ENCODE measurements around the gene CD59.
"Not testable (repeated sequence)": the region's sequence is repeated elsewhere in the genome, so short reads cannot be mapped to it uniquely, and the experiment has no call there.

Gene CD59

GRCh38 chr11:33742249-33742851 lies 6.1 kb upstream of the CD59 start:
- DNase-seq, result no peak

- no peak for DNase-seq
Observed at GRCh38 chr11:33741806-33742205, 5.6 kb upstream of the CD59 start.

- no peak for DNase-seq
Observed at GRCh38 chr11:33737362-33737821, 1.2 kb upstream of the CD59 start.

GRCh38 chr11:33735271-33736147 lies 714 bp downstream of the CD59 start:
- DNase-seq, result peak in 1 of 2 experiments; percentile 11

GRCh38 chr11:33734441-33735270 lies 1.6 kb downstream of the CD59 start:
- no peak for DNase-seq

GRCh38 chr11:33733980-33734379 lies 2.2 kb downstream of the CD59 start:
- DNase-seq, result no peak

GRCh38 chr11:33731723-33732531 lies 4.3 kb downstream of the CD59 start:
- no peak for DNase-seq

GRCh38 chr11:33730716-33731115 lies 5.5 kb downstream of the CD59 start:
- DNase-seq, result no peak

- not testable (repeated sequence) for DNase-seq
Observed at GRCh38 chr11:33729072-33729664, 7.1 kb downstream of the CD59 start.

GRCh38 chr11:33727539-33727938 lies 8.7 kb downstream of the CD59 start:
- DNase-seq, result not testable (repeated sequence)

- DNase-seq, result no peak
Observed at GRCh38 chr11:33725496-33725895, 10.7 kb downstream of the CD59 start.

GRCh38 chr11:33724644-33725035 lies 11.6 kb downstream of the CD59 start:
- DNase-seq, result no peak

- no peak for DNase-seq
Observed at GRCh38 chr11:33723238-33723881, 12.9 kb downstream of the CD59 start.

- DNase-seq, result no peak
Observed at GRCh38 chr11:33722590-33723234, 13.5 kb downstream of the CD59 start.

- DNase-seq, result no peak
Observed at GRCh38 chr11:33721984-33722383, 14.2 kb downstream of the CD59 start.

GRCh38 chr11:33721426-33721825 lies 14.8 kb downstream of the CD59 start:
- DNase-seq, result no peak

GRCh38 chr11:33719587-33719986 lies 16.6 kb downstream of the CD59 start:
- no peak for DNase-seq

GRCh38 chr11:33718440-33718839 lies 17.8 kb downstream of the CD59 start:
- DNase-seq, result no peak

- DNase-seq, result no peak
Observed at GRCh38 chr11:33716243-33716642, 20.0 kb downstream of the CD59 start.

- DNase-seq, result no peak
Observed at GRCh38 chr11:33713856-33714398, 22.3 kb downstream of the CD59 start.

Data from NCI-H1930 (cell line).